ENCODE data around the gene KREMEN1. TPM values are rescaled to one million over a fixed set of nuclear protein-coding genes. Genes with fewer than 3 reads are reported as not detected.

KREMEN1 gene
- total RNA-seq, 3 donors from 2014 or later = 18.3 to 35.1 (median 28.6) TPM

DNA sequence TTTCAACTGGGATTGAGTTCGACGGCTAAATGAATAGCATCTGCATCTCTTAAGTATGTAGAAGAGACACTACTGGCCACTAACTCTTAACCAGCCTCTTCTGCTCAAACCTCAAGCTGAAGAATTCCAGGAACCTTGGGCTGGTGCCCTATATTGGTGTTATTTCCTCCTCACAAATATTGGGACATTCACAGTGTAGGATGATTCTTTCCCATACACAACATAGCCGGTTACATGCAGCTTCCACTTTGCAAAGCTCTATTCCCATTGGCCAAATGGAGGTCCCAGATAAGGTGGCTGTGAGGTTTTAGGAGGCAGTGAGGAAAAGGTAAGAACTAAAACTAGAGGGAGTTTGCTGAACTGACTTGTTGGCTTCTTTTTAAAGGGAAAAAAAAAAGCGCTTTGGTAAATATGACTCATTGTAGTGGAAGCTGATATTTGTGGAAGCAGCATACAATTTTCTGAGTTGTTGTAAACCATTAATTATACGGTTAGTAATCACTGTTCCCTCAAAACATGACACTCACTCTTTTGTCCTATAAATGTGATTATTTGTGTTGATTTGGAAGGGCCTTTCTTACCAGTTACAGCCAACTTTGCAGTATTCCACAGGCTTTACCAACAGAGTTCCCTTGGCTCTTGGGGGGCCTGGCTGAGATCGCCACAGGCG lies 28.8 kb upstream of the KREMEN1 start:
- no peak for TF ChIP-seq CTCF (IDR thresholded peaks at IDR 0.05)
- no peak overlapping the region for H3K4me3 ChIP-seq
- H3K9me3 ChIP-seq = no peaks in the 10 kb centered on the region
- no peak for ATAC-seq
- peaks cover 8% of the 10 kb centered on the region for H3K4me1 ChIP-seq (ENCODE audit: low read depth)
- intact Hi-C loops (cut with DNase I, micrococcal nuclease) = loop anchor here in 1 of 2 donors (5.0 kb wide), 1 partner anchor 187 kb away; no protein-coding TSS in a partner anchor
- no peaks in the 10 kb centered on the region for H3K36me3 ChIP-seq (ENCODE audit: low read depth)
- DNase-seq = no peak

- intact Hi-C loops (cut with DNase I, micrococcal nuclease) = loop anchor here in 1 of 2 donors (5.0 kb wide), 1 partner anchor 187 kb away; no protein-coding TSS in a partner anchor
- Histone ChIP-seq H3K9me3 (no peaks in the 10 kb centered on the region), H3K36me3 (ENCODE audit: low read depth) (no peaks in the 10 kb centered on the region), H3K4me3 (no peak overlapping the region), H3K4me1 (ENCODE audit: low read depth) (peaks cover 8% of the 10 kb centered on the region)
- ATAC-seq (no peak), DNase-seq (no peak)
- TF ChIP-seq CTCF (IDR thresholded peaks at IDR 0.05) = no peak
These were observed 28.1 kb upstream of the KREMEN1 start for GRCh38 chr22:29044657-29045176.

GRCh38 chr22:29048822-29049654 lies 23.8 kb upstream of the KREMEN1 start:
- Histone ChIP-seq H3K4me3 (no peak overlapping the region), H3K9me3 (no peaks in the 10 kb centered on the region), H3K4me1 (ENCODE audit: low read depth) (no peaks in the 10 kb centered on the region), H3K36me3 (ENCODE audit: low read depth) (no peaks in the 10 kb centered on the region)
- ATAC-seq = no peak
- no peak for DNase-seq
- TF ChIP-seq CTCF (IDR thresholded peaks at IDR 0.05) = no peak
- intact Hi-C loops (cut with DNase I, micrococcal nuclease) = no loop called here

- DNase-seq (no peak), ATAC-seq (no peak)
- H3K4me3 ChIP-seq = no peak overlapping the region
- no peaks in the 10 kb centered on the region for H3K9me3 ChIP-seq
- TF ChIP-seq CTCF (IDR thresholded peaks at IDR 0.05) = no peak
- H3K4me1 ChIP-seq (ENCODE audit: low read depth) = no peaks in the 10 kb centered on the region
- no peaks in the 10 kb centered on the region for H3K36me3 ChIP-seq (ENCODE audit: low read depth)
- intact Hi-C loops (cut with DNase I, micrococcal nuclease) = no loop called here
These were observed 23.1 kb upstream of the KREMEN1 start for GRCh38 chr22:29049655-29050263.

DNA sequence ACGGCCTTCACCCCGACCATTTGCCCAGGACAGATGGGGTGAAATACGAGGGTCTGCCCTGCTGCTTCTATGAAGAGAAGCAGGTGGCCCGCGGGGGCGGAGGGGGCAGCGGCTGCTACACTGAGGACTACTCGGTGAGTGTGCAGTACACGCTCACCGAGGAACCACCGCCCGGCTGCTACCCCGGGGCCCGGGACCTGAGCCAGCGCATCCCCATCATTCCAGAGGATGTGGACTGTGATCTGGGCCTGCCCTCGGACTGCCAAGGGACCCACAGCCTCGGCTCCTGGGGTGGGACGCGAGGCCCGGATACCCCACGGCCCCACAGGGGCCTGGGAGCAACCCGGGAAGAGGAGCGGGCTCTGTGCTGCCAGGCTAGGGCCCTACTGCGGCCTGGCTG lies 22.4 kb upstream of the KREMEN1 start:
- intact Hi-C loops (cut with DNase I, micrococcal nuclease) = no loop called here
- H3K4me1 ChIP-seq (ENCODE audit: low read depth) = no peaks in the 10 kb centered on the region
- ATAC-seq = no peak

More for the DNA sequence above, 22.4 kb upstream of the KREMEN1 start:
- no peak for TF ChIP-seq CTCF (IDR thresholded peaks at IDR 0.05)
- no peak for DNase-seq
- Histone ChIP-seq H3K9me3 (no peaks in the 10 kb centered on the region), H3K4me3 (no peak overlapping the region), H3K36me3 (ENCODE audit: low read depth) (no peaks in the 10 kb centered on the region)
